ENCODE measurements around the gene ZNF69. TPM values are rescaled to one million over a fixed set of nuclear protein-coding genes. Genes with fewer than 3 reads are reported as not detected.
A peak's percentile ranks its signal among the peaks of the same experiment; 100 is the strongest.
"Not testable (repeated sequence)": the region's sequence is repeated elsewhere in the genome, so short reads cannot be mapped to it uniquely, and the experiment has no call there.

Gene ZNF69
- 1 to 10 TPM; 1.8 to 1.9 TPM for total RNA-seq

DNA sequence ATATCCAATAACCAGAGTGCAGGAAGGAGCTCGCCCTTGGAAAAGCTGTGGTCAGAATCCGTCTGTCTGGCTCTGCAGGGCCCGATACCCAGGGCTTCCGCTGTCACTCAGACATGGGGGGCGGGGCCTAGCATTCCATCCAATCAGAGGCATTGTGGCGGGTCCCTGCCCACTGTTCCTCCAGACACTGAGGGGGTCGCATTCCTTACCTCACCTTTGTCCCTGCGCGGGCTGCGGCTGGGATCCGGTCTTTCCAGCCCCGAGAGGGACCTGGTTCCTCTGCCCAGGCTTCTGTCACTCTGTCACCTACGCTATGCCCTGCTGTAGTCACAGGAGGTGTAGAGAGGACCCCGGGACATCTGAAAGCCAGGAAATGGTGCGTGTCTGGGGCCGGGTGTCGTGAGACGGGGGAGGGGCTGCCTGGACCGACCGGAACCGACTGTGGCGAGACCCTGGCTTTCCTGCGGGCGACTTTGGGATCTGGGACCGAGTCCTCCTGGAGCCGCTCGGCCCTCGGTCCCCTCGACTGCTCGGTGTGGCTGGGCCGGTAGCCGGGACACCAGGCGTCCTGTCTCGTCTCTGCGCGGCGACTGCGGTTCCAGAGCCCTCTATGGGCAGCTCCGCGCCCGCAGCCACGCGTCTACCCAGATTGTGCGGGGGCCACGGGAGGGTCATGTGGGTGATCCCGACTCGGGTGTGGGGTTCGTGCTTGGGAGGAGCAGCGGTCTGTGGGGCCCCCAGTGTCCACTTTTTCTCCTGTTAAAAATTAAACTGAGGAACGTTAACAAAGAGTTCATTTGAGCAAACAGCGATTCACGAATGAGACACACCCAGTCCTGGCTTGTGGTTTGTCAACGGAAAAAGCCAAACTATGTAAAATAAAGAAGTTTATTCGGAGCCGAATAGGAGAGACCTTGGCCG lies at the start of gene ZNF69:
Gene ZNF69 (plus strand): TSS at position 172 of the 921 bp plus-strand sequence. CDS start 142 bp downstream, at position 314.
- peaks cover 0 to 5% of the 10 kb centered on the region in 2 donors for H3K9me3 Mint-ChIP-seq
- peak; percentile 87 to 91 for ATAC-seq
- peak within 1 kb of the TSS; percentile 47 to 95 for H3K27ac Mint-ChIP-seq
- peak; percentile 60 to 75 for DNase-seq (ENCODE audit: low spot score in 2 of 2)
- peaks cover 11 to 23% of the 10 kb centered on the region in 2 donors for H3K36me3 Mint-ChIP-seq

DNA sequence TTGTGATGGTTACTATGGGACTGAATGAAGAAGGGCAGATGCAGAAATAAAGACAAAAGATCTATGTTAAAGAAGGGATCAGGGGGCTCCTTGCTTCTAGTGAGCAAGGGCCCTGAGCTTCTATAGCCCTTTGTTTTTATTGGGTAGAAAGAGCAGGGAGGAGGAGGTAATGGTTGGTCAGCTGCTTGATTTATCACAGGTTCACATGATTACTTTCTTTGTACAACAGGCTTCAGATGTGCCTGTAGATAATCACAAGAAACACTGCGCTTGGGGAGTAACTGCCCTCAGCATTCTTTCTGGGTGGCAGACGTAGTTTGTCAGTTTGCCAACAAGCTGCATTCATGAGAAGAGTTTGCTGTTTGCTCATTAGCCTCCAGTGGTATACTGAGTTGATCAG lies 43.9 kb upstream of the ZNF69 start:
- Mint-ChIP-seq H3K27ac (no peak overlapping the region), H3K9me3 (peaks cover 0 to 26% of the 10 kb centered on the region in 2 donors), H3K36me3 (peaks cover 0 to 48% of the 10 kb centered on the region in 2 donors)
- DNase-seq (ENCODE audit: low spot score in 2 of 2) (no peak), ATAC-seq (no peak)

DNA sequence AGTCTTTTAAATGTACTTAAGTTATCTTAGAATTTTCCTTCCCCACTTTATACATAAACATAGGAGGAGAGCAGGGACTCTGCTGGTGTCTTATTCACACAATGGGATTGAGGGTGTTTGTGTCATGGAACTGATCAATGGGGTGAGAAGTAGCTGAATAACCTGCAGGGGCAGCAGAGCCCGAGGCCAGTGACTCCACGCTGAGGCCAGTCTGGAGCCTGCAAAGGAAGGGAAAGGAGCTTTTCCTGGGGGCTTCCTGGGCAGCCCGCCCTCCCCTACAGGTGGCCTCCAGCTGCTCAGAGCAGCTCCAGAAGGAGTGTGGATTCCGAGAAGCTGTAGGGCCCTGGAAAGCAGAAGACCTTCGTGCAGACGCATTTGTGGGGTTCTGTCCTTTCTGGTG lies 40.0 kb upstream of the ZNF69 start:
- H3K27ac Mint-ChIP-seq, result peak overlapping the region in 1 of 2 donors; percentile 81
- DNase-seq (ENCODE audit: low spot score in 2 of 2); ATAC-seq: not testable (repeated sequence)
- peaks cover 12 to 66% of the 10 kb centered on the region in 2 donors for H3K36me3 Mint-ChIP-seq
- peaks cover 0 to 29% of the 10 kb centered on the region in 2 donors for H3K9me3 Mint-ChIP-seq

DNA sequence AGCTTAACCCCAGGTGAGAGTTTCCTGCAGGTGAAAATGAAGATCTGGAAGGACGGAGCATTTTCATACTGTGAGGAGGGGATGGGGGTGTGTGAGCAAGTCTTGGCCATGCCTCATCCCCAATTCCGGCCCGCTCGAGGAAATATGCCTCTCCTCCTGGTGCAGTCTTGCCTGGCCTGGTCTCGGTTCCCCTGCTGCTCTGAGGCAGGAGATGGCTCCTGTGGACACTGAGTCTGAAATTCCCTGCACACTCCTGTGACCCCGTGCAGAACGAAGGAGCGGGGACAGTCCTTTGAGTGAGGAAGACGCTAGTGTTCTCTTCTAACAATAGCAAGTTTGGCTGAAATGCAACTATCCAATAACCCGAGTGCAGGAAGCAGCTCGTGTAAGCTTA lies 39.4 kb upstream of the ZNF69 start:
- DNase-seq (ENCODE audit: low spot score in 2 of 2) (no peak), ATAC-seq (peak in 1 of 2 donors; percentile 46)
- H3K36me3 Mint-ChIP-seq, result peaks cover 14 to 61% of the 10 kb centered on the region in 2 donors
- H3K27ac Mint-ChIP-seq, result peak overlapping the region in 1 of 2 donors; percentile 81
- peaks cover 0 to 24% of the 10 kb centered on the region in 2 donors for H3K9me3 Mint-ChIP-seq

DNA sequence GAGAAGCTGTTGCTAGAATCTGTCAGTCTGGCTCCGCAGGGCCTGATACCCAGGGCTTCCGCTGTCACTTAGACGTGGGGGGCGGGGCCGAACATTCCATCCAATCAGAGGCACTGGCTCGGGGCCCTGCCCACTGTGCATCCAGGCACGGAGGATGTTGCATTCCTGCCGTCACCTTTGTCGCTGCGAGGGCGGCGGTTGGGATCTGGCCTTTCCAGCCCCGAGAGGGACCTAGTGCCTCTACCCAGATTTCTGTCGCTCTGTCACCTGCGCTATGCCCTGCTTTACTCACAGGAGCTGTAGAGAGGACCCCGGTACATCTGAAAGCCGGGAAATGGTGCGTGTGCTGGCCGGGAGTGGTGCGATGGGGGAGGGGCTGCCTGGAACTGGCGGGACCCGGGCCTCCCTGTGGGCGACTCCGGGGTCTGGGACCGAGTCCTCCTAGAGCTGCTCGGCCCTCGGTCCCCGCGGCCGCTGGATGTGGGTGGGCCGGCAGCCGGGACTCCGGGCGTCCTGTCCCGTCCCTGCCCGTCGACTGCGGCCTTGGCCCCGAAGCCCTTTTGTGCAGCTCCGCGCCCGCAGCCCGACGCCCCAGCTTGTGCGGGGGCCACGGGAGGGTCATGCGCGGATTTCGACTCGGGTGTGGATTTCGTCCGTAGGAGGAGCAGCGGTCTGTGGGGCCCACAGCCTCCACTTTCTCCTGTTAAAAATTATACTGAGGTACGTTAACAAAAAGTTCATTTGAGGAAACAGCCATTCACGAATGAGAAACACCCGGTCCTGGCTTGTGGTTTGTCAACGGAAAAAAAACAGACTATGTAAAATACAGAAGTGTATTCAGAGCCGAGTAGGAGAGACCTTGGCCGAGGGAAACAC lies 38.8 kb upstream of the ZNF69 start, which contains the start of gene ZNF439:
Gene ZNF439 (plus strand): TSS at position 133 of the 876 bp plus-strand sequence. CDS start 142 bp downstream, at position 275.
- peak within 1 kb of the TSS; percentile 81 to 84 for H3K27ac Mint-ChIP-seq
- H3K36me3 Mint-ChIP-seq, result peaks cover 21 to 54% of the 10 kb centered on the region in 2 donors
- H3K9me3 Mint-ChIP-seq, result peaks cover 0 to 19% of the 10 kb centered on the region in 2 donors
- ATAC-seq (peak; percentile 100), DNase-seq (ENCODE audit: low spot score in 2 of 2) (peak; percentile 86 to 92)

DNA sequence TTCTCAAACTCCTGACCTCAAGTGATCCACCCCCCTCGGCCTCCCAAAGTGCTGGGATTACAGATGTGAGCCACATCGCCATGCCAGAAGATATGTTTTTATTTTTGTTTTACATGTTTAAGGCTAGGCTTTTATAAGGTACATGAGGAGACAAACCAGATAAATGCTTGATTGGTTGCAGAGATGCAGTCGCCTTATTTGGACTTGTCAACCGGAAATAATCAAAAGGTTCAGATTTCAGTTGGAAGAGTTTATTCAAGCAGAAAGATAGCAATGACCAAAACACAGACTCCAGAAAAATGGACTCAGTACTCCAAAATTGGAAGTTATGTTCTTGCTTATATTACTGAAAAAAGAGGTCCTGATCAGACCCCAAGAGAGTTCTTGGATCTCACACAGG lies 37.3 kb upstream of the ZNF69 start:
- Mint-ChIP-seq H3K36me3 (peaks cover 31 to 60% of the 10 kb centered on the region in 2 donors), H3K9me3 (peaks cover 0 to 19% of the 10 kb centered on the region in 2 donors)
- not testable (repeated sequence) for DNase-seq (ENCODE audit: low spot score in 2 of 2); H3K27ac Mint-ChIP-seq; ATAC-seq

DNA sequence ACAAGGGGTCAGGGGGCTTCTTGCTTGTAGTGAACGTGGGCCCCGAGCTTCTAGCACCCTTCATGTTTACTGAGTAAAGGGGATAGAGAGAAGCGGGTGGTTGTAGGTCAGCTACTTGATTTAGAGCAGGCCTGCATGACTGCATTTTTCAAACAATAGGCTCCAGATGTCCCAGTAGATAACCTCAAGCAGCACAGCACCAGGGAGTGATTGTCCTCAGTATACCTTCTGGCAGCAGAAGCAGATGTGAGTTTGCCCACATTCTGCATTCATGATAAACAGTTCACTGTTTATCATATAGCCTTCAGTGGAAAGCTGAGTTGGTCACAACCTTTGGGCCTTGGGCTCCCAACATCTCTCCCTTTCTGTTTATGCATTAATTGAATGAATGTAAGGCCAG lies 34.2 kb upstream of the ZNF69 start:
- Mint-ChIP-seq H3K9me3 (peaks cover 7 to 37% of the 10 kb centered on the region in 2 donors), H3K36me3 (peaks cover 51 to 72% of the 10 kb centered on the region in 2 donors), H3K27ac (no peak overlapping the region)
- ATAC-seq (no peak), DNase-seq (ENCODE audit: low spot score in 2 of 2) (no peak)

DNA sequence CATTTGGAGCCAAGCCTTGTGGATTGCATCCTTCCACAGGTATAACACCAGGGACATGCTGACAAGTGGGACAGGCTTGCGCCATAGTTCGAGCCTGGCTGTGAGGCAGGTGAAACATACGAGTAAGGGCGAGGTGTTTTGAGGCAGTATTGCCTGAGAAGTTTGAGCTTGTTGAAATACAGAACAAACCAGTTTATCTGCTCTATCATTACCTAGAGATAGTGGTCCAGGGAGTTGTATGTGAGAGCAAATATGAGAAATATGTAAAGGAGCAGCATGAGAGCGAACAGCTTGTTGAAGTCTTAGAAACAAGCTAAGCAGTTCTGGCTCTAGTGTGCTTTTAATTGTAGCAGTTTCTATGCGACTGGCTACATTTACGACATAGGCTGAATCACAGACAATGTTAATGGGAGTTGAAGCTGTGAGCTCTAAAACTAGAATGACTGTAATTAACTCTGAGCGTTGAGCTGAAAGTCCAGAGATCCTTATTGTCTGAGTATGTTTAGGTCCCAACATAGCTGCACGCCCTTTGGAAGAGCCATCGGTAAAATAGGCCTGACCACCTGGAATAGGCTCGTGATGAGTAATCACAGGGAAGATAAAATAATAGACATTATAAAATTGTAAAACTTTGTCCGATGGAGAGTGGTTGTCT lies 30.9 kb upstream of the ZNF69 start:
- DNase-seq (ENCODE audit: low spot score in 2 of 2), result no peak
- Mint-ChIP-seq H3K27ac (no peak overlapping the region), H3K9me3 (peaks cover 36 to 55% of the 10 kb centered on the region in 2 donors), H3K36me3 (peaks cover 69 to 71% of the 10 kb centered on the region in 2 donors)
- ATAC-seq, result no peak

DNA sequence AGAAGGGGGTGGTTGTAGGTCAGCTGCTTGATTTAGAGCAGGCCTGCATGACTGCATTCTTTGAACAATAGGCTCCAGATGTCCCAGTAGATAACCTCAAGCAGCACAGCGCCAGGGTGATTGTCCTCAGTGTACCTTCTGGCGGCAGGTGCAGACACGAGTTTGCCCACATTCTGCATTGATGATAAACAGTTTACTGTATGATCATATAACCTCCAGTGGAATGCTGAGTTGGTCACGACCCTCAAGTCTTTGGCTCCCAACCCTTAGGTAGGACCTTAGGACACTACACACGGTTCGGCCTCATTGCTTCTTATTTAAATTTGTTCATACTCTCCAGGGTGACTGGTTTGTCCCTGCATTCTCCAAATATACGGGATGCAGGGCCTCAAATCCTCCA lies 26.9 kb upstream of the ZNF69 start:
- peaks cover 87 to 91% of the 10 kb centered on the region in 2 donors for H3K36me3 Mint-ChIP-seq
- H3K9me3 Mint-ChIP-seq, result peaks cover 50 to 59% of the 10 kb centered on the region in 2 donors
- no peak for ATAC-seq
- H3K27ac Mint-ChIP-seq, result no peak overlapping the region
- DNase-seq (ENCODE audit: low spot score in 2 of 2), result no peak

DNA sequence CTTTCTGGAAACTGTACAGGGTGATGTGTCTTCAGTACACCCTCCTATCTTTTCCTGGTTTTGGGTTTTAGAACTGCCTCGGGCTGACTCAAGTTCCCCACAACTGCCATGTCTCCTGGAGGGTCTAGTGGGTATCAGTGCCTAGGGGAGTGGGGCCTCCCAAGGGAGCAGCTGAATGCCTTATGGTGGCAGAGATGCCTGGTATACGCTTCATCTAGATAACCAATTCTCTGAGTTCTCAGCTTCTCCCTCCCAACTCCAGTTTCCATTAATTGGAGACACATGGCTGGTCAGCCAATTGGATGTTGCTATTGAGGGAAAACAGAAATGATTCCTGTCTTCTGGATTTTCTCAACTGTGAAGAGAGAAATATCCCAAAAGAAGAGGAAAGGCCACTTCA lies 26.3 kb upstream of the ZNF69 start:
- H3K27ac Mint-ChIP-seq, result no peak overlapping the region
- DNase-seq (ENCODE audit: low spot score in 2 of 2) (no peak), ATAC-seq (no peak)
- peaks cover 87 to 91% of the 10 kb centered on the region in 2 donors for H3K36me3 Mint-ChIP-seq
- peaks cover 52 to 53% of the 10 kb centered on the region in 2 donors for H3K9me3 Mint-ChIP-seq

DNA sequence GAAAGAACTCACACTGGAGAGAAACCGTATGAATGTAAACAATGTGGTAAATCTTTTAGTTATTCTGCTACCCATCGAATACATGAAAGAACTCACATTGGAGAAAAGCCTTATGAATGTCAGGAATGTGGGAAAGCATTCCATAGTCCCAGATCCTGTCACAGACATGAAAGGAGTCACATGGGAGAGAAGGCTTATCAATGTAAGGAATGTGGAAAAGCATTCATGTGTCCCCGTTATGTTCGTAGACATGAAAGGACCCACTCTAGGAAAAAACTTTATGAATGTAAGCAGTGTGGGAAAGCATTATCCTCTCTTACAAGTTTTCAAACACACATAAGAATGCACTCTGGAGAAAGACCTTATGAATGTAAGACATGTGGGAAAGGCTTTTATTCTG lies 19.8 kb upstream of the ZNF69 start:
- not testable (repeated sequence) for ATAC-seq; H3K27ac Mint-ChIP-seq; DNase-seq (ENCODE audit: low spot score in 2 of 2)
- Mint-ChIP-seq H3K9me3 (peaks cover 33 to 39% of the 10 kb centered on the region in 2 donors), H3K36me3 (peaks cover 90 to 93% of the 10 kb centered on the region in 2 donors)

DNA sequence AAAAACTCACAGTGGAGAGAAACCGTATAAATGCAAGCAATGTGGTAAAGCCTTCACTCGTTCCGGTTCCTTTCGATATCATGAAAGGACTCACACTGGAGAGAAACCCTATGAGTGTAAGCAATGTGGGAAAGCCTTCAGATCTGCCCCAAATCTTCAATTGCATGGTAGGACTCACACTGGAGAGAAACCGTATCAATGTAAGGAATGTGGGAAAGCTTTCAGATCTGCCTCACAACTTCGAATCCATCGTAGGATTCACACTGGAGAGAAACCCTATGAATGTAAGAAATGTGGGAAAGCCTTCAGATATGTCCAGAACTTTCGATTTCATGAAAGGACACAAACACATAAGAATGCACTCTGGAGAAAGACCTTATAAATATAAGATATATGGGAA lies 19.4 kb upstream of the ZNF69 start:
- ATAC-seq (no peak), DNase-seq (ENCODE audit: low spot score in 2 of 2) (no peak)
- Mint-ChIP-seq H3K9me3 (peaks cover 32 to 38% of the 10 kb centered on the region in 2 donors), H3K27ac (no peak overlapping the region), H3K36me3 (peaks cover 86 to 89% of the 10 kb centered on the region in 2 donors)

DNA sequence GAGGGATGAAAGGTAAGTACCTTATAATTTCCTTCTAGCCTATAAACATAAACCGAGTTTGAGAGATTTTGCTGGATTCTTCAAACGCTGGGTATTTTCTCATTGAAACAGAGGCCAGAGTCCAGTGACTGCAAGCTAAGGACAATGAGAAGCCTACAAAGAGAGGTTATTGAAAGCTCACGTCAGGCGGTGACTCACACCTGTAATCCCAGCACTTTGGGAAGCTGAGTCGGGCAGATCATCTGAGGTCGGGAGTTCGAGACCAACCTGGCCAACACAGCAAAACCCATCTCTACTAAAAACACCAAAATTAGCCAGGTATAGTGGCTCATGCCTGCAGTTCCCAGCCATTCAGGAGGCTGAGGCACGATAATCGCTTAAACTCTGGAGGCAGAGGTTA lies 15.0 kb upstream of the ZNF69 start:
- ATAC-seq, result no peak
- Mint-ChIP-seq H3K27ac (no peak overlapping the region), H3K9me3 (peaks cover 24 to 26% of the 10 kb centered on the region in 2 donors), H3K36me3 (peaks cover 44 to 45% of the 10 kb centered on the region in 2 donors)
- no peak for DNase-seq (ENCODE audit: low spot score in 2 of 2)

DNA sequence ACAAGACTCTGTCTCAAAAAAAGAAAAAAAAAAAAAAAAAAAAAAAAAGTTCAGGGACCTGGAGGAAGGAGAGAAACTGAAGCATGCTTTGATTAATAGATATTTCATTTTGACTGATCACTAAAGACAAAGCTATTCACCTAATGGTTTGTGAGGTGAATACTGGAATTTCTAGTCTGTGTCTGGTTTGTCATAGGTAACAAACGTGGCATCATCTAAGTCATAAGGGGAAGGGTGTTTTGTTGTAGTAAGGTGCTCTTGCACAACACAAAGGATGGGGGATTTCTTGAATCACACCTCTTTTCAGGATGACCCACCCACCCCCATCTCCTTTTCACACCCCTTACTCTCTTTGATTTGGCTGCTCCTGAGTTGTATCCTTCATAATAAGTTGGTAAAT lies 13.8 kb upstream of the ZNF69 start:
- DNase-seq (ENCODE audit: low spot score in 2 of 2) (no peak), ATAC-seq (peak in 1 of 2 donors; percentile 61)
- Mint-ChIP-seq H3K9me3 (peaks cover 13 to 15% of the 10 kb centered on the region in 2 donors), H3K36me3 (peaks cover 33% of the 10 kb centered on the region in 2 donors), H3K27ac (no peak overlapping the region)

DNA sequence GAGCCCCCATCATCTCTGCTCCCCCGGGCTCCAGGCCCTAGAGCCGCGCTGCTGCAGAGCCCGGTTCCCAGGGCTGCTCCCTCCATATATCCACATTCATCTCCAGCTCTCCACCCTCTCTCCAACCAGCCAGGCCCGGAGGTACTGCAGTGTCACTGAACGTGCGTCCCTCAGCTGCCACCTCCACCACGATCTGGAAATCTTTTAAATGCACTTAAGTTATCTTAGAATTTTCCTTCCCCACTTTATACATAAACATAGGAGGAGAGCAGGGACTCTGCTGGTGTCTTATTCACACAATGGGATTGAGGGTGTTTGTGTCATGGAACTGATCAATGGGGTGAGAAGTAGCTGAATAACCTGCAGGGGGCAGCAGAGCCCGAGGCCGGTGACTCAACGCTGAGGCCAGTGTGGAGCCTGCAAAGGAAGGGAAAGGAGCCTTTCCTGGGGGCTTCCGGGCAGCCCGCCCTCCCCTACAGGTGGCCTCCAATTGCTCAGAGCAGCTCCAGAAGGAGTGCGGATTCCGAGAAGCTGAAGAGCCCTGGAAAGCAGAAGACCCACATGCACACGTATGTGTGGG lies 7.8 kb upstream of the ZNF69 start:
- DNase-seq (ENCODE audit: low spot score in 2 of 2) (peak; percentile 53 to 57), ATAC-seq (peak; percentile 64 to 82)
- Mint-ChIP-seq H3K9me3 (peaks cover 0 to 11% of the 10 kb centered on the region in 2 donors), H3K27ac (peak overlapping the region in 1 of 2 donors; percentile 30)
- H3K36me3 Mint-ChIP-seq, result not testable (repeated sequence)

DNA sequence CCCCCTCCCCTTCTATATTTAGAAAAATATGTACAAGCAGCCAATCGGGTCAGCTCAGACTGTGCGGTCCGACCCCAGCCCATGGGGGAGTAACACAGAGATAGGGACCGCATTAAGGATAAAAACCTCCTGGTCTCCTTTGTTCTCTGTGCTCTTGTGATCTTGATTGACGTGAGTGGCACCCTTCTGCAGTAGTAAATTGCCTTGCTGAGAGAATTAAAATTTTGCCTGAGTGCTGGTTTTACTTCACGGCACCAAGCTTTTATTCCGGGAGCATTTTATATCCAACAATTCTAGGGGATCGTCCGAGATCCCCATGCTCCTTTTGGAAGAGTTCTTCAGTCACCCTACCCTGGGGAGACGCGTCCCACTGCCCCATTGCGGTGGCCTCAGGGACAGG lies 7.0 kb upstream of the ZNF69 start:
- Mint-ChIP-seq H3K27ac (no peak overlapping the region), H3K36me3 (peaks cover 0 to 6% of the 10 kb centered on the region in 2 donors), H3K9me3 (peaks cover 0 to 11% of the 10 kb centered on the region in 2 donors)
- ATAC-seq, result no peak
- DNase-seq (ENCODE audit: low spot score in 2 of 2), result no peak
